Lower leg skin (tissue), 4 donors: ENCODE measurements around the gene CHST6. TPM values are rescaled to one million over a fixed set of nuclear protein-coding genes. Genes with fewer than 3 reads are reported as not detected.
"Not testable (repeated sequence)": the region's sequence is repeated elsewhere in the genome, so short reads cannot be mapped to it uniquely, and the experiment has no call there.

Source experiments
- DNase-seq, 2 donors: peaks; one replicate each; pipeline ENCODE4 v3.0.0-alpha.2; 2019; ENCODE audit warnings: low spot score in 2 of 2
- H3K4me3 ChIP-seq: fragments of 200-600 bp; sonication (generic); 2 replicates; pipeline ENCODE4 v1.5.1; 2017; ENCODE audit warnings: mild to moderate bottlenecking, low read depth; ENCODE audit not compliant: poor library complexity, severe bottlenecking
- CTCF ChIP-seq, 3 donors: fragments of 450-650 bp; IDR thresholded peaks; one replicate each; pipeline ENCODE4 v1.5.1; 2016; ENCODE audit warnings: antibody characterized with exemption in 3 of 3, mild to moderate bottlenecking in 3 of 3, moderate library complexity in 2 of 3
- POLR2A ChIP-seq, 2 donors: fragments of 450-650 bp; IDR thresholded peaks; one replicate each; pipeline ENCODE4 v1.6.1; 2016 to 2017; ENCODE audit warnings: antibody characterized with exemption in 2 of 2, mild to moderate bottlenecking in 1 of 2, moderate library complexity in 1 of 2
- WGBS, 2 donors: methylation state at CpG; one replicate each; pipeline ENCODE4 v1.1.5; 2018; 5-methylcytosine and 5-hydroxymethylcytosine counted together
- intact Hi-C: fragments of 100-400 bp; cut with DNase I; formaldehyde crosslinking; loops from one replicate; pipeline ENCODE4 v1.15.0; 2023; ENCODE audit warnings: low total_unique reads
- total RNA-seq, 4 donors: library from RNA; depleted of rRNA; stranded (reverse); fragments of >200 nt; gene quantifications; one replicate each; pipeline ENCODE4 v1.1.0, GENCODE V29; 2016

CHST6 gene
- total RNA-seq, 4 donors from 2014 or later: 0.11 to 0.56 (median 0.16) TPM; not detected in 1

- intact Hi-C loops: no loop called here
Observed at GRCh38 chr16:75501359-75501758, 6.1 kb upstream of the CHST6 start.

GRCh38 chr16:75498605-75499322 is 3.5 kb upstream of the CHST6 start:
- DNase-seq, H3K4me3 ChIP-seq, intact Hi-C loops: not testable (repeated sequence)
- 22 to 35% methylated on average over 9 to 11 of the region's 13 CpGs for WGBS, 2 donors

More at GRCh38 chr16:75501359-75501758, 6.1 kb upstream of the CHST6 start:
- 88 to 89% methylated on average over 5 of the region's 5 CpGs for WGBS, 2 donors
- TF ChIP-seq POLR2A (IDR thresholded peaks at IDR 0.05) (no peak), CTCF (IDR thresholded peaks at IDR 0.05) (no peak)
- H3K4me3 ChIP-seq: no peak overlapping the region
- DNase-seq: no peak

- no peak for DNase-seq
- TF ChIP-seq POLR2A (IDR thresholded peaks at IDR 0.05) (no peak), CTCF (IDR thresholded peaks at IDR 0.05) (no peak)
- intact Hi-C loops: no loop called here
- 51 to 65% methylated on average over 4 of the region's 4 CpGs for WGBS, 2 donors
- H3K4me3 ChIP-seq: no peak overlapping the region
Observed at GRCh38 chr16:75497558-75497957, 2.3 kb upstream of the CHST6 start.

GRCh38 chr16:75494661-75495075 is 573 bp downstream of the CHST6 start:
- H3K4me3 ChIP-seq: no peak overlapping the region
- TF ChIP-seq POLR2A (IDR thresholded peaks at IDR 0.05) (no peak), CTCF (IDR thresholded peaks at IDR 0.05) (no peak)
- intact Hi-C loops: no loop called here
- WGBS, 2 donors: 5 to 15% methylated on average over 8 to 26 of the region's 26 CpGs
- no peak for DNase-seq

- DNase-seq: no peak
- TF ChIP-seq POLR2A (IDR thresholded peaks at IDR 0.05) (no peak), CTCF (IDR thresholded peaks at IDR 0.05) (no peak)
- 60% methylated on average over 5 of the region's 5 CpGs for WGBS, 2 donors
- intact Hi-C loops: no loop called here
- no peak overlapping the region for H3K4me3 ChIP-seq
Observed at GRCh38 chr16:75494184-75494583, 1.1 kb downstream of the CHST6 start.

- WGBS, 2 donors: 81 to 83% methylated on average over 1 of the region's 1 CpG
- no peak for TF ChIP-seq POLR2A (IDR thresholded peaks at IDR 0.05)
- no peak for TF ChIP-seq CTCF (IDR thresholded peaks at IDR 0.05)
- H3K4me3 ChIP-seq: no peak overlapping the region
- intact Hi-C loops: no loop called here
- DNase-seq: no peak
Observed at GRCh38 chr16:75491876-75492275, 3.4 kb downstream of the CHST6 start.
